Stimulated activated CD8-positive, alpha-beta memory T cell treated with anti-CD3 and anti-CD28 coated beads, Interleukin-15, amount 100 ng/mL, for 1 hour (primary cell): ENCODE data around the gene KCNJ14.
"Not testable (repeated sequence)": the region's sequence is repeated elsewhere in the genome, so short reads cannot be mapped to it uniquely, and the experiment has no call there.

Source experiments
- DNase-seq: peaks from one replicate; pipeline ENCODE4 v3.0.0-alpha.2; 2020; ENCODE audit warnings: low read depth

Gene KCNJ14

GRCh38 chr19:48488478-48488877 lies 33.1 kb downstream of the KCNJ14 start:
- DNase-seq: not testable (repeated sequence)

- DNase-seq: peak; percentile 60
Observed at GRCh38 chr19:48489608-48490216, 34.3 kb downstream of the KCNJ14 start.

GRCh38 chr19:48490981-48491792 lies 35.8 kb downstream of the KCNJ14 start:
- DNase-seq: no peak

GRCh38 chr19:48491793-48492123 lies 36.4 kb downstream of the KCNJ14 start:
- DNase-seq: no peak

GRCh38 chr19:48492925-48493717 lies 37.7 kb downstream of the KCNJ14 start:
- peak; percentile 60 for DNase-seq

- no peak for DNase-seq
Observed at GRCh38 chr19:48493718-48494401, 38.5 kb downstream of the KCNJ14 start.

GRCh38 chr19:48495396-48495795 lies 40.0 kb downstream of the KCNJ14 start:
- DNase-seq: no peak

GRCh38 chr19:48496959-48497727 lies 41.8 kb downstream of the KCNJ14 start:
- no peak for DNase-seq

GRCh38 chr19:48497728-48498594 lies 42.6 kb downstream of the KCNJ14 start:
- no peak for DNase-seq

GRCh38 chr19:48498595-48499311 lies 43.4 kb downstream of the KCNJ14 start:
- no peak for DNase-seq

- no peak for DNase-seq
Observed at GRCh38 chr19:48499316-48500090, 44.1 kb downstream of the KCNJ14 start.

GRCh38 chr19:48500830-48501493 lies 45.6 kb downstream of the KCNJ14 start:
- DNase-seq: no peak

GRCh38 chr19:48501494-48502349 lies 46.3 kb downstream of the KCNJ14 start:
- DNase-seq: no peak

- no peak for DNase-seq
Observed at GRCh38 chr19:48502350-48503018, 47.1 kb downstream of the KCNJ14 start.

GRCh38 chr19:48506138-48506733 lies 50.9 kb downstream of the KCNJ14 start:
- DNase-seq: no peak

- no peak for DNase-seq
Observed at GRCh38 chr19:48507911-48508439, 52.6 kb downstream of the KCNJ14 start.
